HG03457 (cell line): ENCODE results near the gene GPR35.
"Not testable (repeated sequence)": the region's sequence is repeated elsewhere in the genome, so short reads cannot be mapped to it uniquely, and the experiment has no call there.

ENCODE experiments used
- ATAC-seq: cut with Tn5 transposase; IDR thresholded peaks from one replicate; pipeline ENCODE4 v1.9.1; 2021; ENCODE audit warnings: moderate number of reproducible peaks; ENCODE audit not compliant: unreplicated experiment

Gene GPR35

GRCh38 chr2:240602266-240603050 lies 22.8 kb upstream of the GPR35 start:
- no peak for ATAC-seq

- ATAC-seq: no peak
Measured at GRCh38 chr2:240603081-240603835, 22.0 kb upstream of the GPR35 start.

GRCh38 chr2:240603846-240604245 lies 21.4 kb upstream of the GPR35 start:
- no peak for ATAC-seq

GRCh38 chr2:240604291-240604938 lies 20.9 kb upstream of the GPR35 start:
- no peak for ATAC-seq

GRCh38 chr2:240604939-240605716 lies 20.2 kb upstream of the GPR35 start:
- no peak for ATAC-seq

GRCh38 chr2:240605867-240606743 lies 19.2 kb upstream of the GPR35 start:
- no peak for ATAC-seq

GRCh38 chr2:240611601-240612210 lies 13.6 kb upstream of the GPR35 start:
- ATAC-seq: no peak

- ATAC-seq: no peak
Measured at GRCh38 chr2:240613781-240614180, 11.5 kb upstream of the GPR35 start.

GRCh38 chr2:240614391-240614790 lies 10.9 kb upstream of the GPR35 start:
- no peak for ATAC-seq

GRCh38 chr2:240615396-240615795 lies 9.9 kb upstream of the GPR35 start:
- no peak for ATAC-seq

GRCh38 chr2:240615820-240616547 lies 9.3 kb upstream of the GPR35 start:
- no peak for ATAC-seq

GRCh38 chr2:240616860-240617666 lies 8.2 kb upstream of the GPR35 start:
- not testable (repeated sequence) for ATAC-seq

GRCh38 chr2:240618776-240619175 lies 6.5 kb upstream of the GPR35 start:
- ATAC-seq: no peak

- no peak for ATAC-seq
Measured at GRCh38 chr2:240619506-240620148, 5.7 kb upstream of the GPR35 start.

- no peak for ATAC-seq
Measured at GRCh38 chr2:240620149-240620731, 5.0 kb upstream of the GPR35 start.

GRCh38 chr2:240620859-240621258 lies 4.4 kb upstream of the GPR35 start:
- no peak for ATAC-seq

GRCh38 chr2:240622060-240622411 lies 3.2 kb upstream of the GPR35 start:
- ATAC-seq: no peak
